HepG2 (cell line): ENCODE measurements around the gene OGFR. TPM values are rescaled to one million over a fixed set of nuclear protein-coding genes. Genes with fewer than 3 reads are reported as not detected.

Source experiments
- BRCA1 ChIP-seq: sonication (generic); formaldehyde crosslinking; IDR thresholded peaks from 2 replicates; pipeline ENCODE4 v1.4.0; 2020; ENCODE audit warnings: missing genetic modification reagents
- EHMT2 ChIP-seq: fragments of 200-600 bp; sonication (generic); IDR thresholded peaks from 2 replicates; pipeline ENCODE4 v1.7.0; 2017; ENCODE audit warnings: antibody characterized with exemption, low read depth, low read length, borderline replicate concordance
- FIP1L1 ChIP-seq: fragments of 200-400 bp; formaldehyde crosslinking; IDR thresholded peaks from 2 replicates; pipeline ENCODE4 v1.6.1; 2018; ENCODE audit warnings: low read depth, mild to moderate bottlenecking, low read length, moderate library complexity, borderline replicate concordance; ENCODE audit not compliant: insufficient read depth
- ISX ChIP-seq: sonication (generic); formaldehyde crosslinking; conservative IDR thresholded peaks from 2 replicates; pipeline ENCODE4 v1.5.0; 2020; ENCODE audit warnings: missing genetic modification reagents
- NFE2 ChIP-seq: sonication (generic); formaldehyde crosslinking; IDR thresholded peaks from 2 replicates; pipeline ENCODE4 v1.4.0; 2020; ENCODE audit warnings: missing genetic modification reagents
- PRDM10 ChIP-seq: sonication (generic); formaldehyde crosslinking; IDR thresholded peaks from 2 replicates; pipeline ENCODE4 v1.4.0; 2020; ENCODE audit warnings: low read depth, missing genetic modification reagents
- RARG ChIP-seq: sonication (generic); formaldehyde crosslinking; IDR thresholded peaks from 2 replicates; pipeline ENCODE4 v1.4.0; 2020; ENCODE audit warnings: low read depth, mild to moderate bottlenecking, missing genetic modification reagents
- REL ChIP-seq: sonication (generic); formaldehyde crosslinking; conservative IDR thresholded peaks from 2 replicates; pipeline ENCODE4 v1.8.0; 2022; ENCODE audit warnings: mild to moderate bottlenecking, missing genetic modification reagents, moderate library complexity
- RXRA ChIP-seq: sonication (generic); formaldehyde crosslinking; IDR thresholded peaks from 2 replicates; pipeline ENCODE4 v1.5.1; 2020; ENCODE audit warnings: missing genetic modification reagents
- SKIL ChIP-seq: sonication (generic); formaldehyde crosslinking; IDR thresholded peaks from 2 replicates; pipeline ENCODE4 v1.8.0; 2022; ENCODE audit warnings: missing genetic modification reagents, mild to moderate bottlenecking, moderate library complexity, borderline replicate concordance
- SOX6 ChIP-seq, 2 experiments: fragments of 450-650 bp in 1 of 2; sonication (generic) in 1 of 2; formaldehyde crosslinking in 1 of 2; IDR thresholded peaks; 2 replicates each; pipeline versions ENCODE4 v1.4.0 to v1.6.1; 2017 to 2020; ENCODE audit warnings: antibody characterized with exemption in 1 of 2, mild to moderate bottlenecking in 1 of 2, missing genetic modification reagents in 1 of 2
- ZNF598 ChIP-seq: sonication (generic); formaldehyde crosslinking; IDR thresholded peaks from 2 replicates; pipeline ENCODE4 v1.5.1; 2020; ENCODE audit warnings: mild to moderate bottlenecking, missing genetic modification reagents, borderline replicate concordance
- ZNF619 ChIP-seq: sonication (generic); formaldehyde crosslinking; IDR thresholded peaks from 2 replicates; pipeline ENCODE4 v1.4.0; 2020; ENCODE audit warnings: mild to moderate bottlenecking, missing genetic modification reagents
- ZNF782 ChIP-seq: sonication (generic); formaldehyde crosslinking; IDR thresholded peaks from 2 replicates; pipeline ENCODE4 v1.4.0; 2020; ENCODE audit warnings: missing genetic modification reagents, mild to moderate bottlenecking, borderline replicate concordance
- ZSCAN20 ChIP-seq: sonication (generic); formaldehyde crosslinking; IDR thresholded peaks from 2 replicates; pipeline ENCODE4 v1.4.0; 2020; ENCODE audit warnings: missing genetic modification reagents, mild to moderate bottlenecking, borderline replicate concordance
- polyA plus RNA-seq, 8 experiments: library from polyadenylated mRNA; depleted of rRNA in 3 of 8; stranded (reverse) in 7 of 8; unstranded in 1 of 8; fragments of >200 nt; fragmentation: Illumina TruSeq in 4 of 8; extraction: Trizol in 4 of 8; gene quantifications; 2 replicates each; pipeline versions ENCODE4 v1.2.1 to v1.2.3, GENCODE V29; 2011 to 2016; ENCODE audit warnings: low read depth in 4 of 8, missing spikeins in 1 of 8, mixed read lengths in 1 of 8; ENCODE audit not compliant: insufficient read depth in 1 of 8
- total RNA-seq, 5 experiments: library from RNA; depleted of rRNA; stranded (reverse); fragments of >200 nt; fragmentation: Illumina TruSeq; extraction: Trizol; gene quantifications; 2 replicates each; pipeline ENCODE4 v1.2.3, GENCODE V29; 2016; ENCODE audit warnings: low read depth in 1 of 5
- TF ChIP-seq, protein P1 (sequence below): IDR thresholded peaks from 2 replicates; pipeline ENCODE4 v1.6.1; 2018; ENCODE audit warnings: missing genetic modification reagents
- TF ChIP-seq, protein P2 (sequence below): sonication (generic); formaldehyde crosslinking; IDR thresholded peaks from 2 replicates; pipeline ENCODE4 v1.5.1; 2020; ENCODE audit warnings: missing genetic modification reagents, mild to moderate bottlenecking, borderline replicate concordance
- TF ChIP-seq, protein P3 (sequence below): sonication (generic); formaldehyde crosslinking; conservative IDR thresholded peaks from 2 replicates; pipeline ENCODE4 v1.8.0; 2022; ENCODE audit warnings: mild to moderate bottlenecking, moderate library complexity, missing genetic modification reagents

OGFR gene
- total and polyA plus RNA-seq, 2 of the 13 experiments (the other 11 are each of a cell fraction or from before 2014, with no cell fraction given): 47.7 to 81.8 TPM

DNA sequence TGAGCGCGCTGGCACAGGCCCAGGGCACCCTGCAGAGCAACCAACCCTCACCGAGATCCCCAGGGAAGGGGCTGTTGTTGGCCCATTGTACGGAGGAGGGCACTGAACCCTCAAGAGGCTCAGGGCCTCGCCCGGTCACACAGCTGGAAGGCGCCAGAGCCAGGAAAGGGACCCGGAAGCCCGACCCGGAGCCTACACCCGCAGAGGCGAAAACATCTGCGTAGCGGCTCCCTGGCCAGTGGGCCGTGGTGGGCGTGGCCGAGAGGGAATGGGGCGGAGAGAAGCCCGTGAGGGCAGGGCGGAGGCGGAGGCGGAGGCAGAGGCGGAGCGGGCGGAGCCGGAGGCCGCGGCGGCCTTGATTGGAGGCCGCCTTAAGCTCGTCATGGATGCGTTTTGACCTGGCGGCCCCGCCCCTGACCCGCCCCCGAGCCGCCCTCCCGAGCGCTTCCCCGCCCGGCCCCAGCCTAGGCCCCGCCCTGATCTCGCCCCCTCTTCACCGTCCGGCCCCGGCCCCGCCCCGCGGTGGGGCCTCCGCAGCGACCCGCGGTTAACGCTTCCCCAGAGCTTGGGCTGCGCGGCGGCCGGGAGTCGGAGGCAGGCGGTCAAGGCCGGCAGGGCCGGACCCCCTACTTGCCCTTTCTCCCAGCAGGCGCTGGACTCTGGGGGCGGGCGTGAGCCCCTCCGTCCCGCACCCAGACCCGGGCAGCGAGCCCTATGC, 10.5 kb upstream of the OGFR start (continued):
- TF ChIP-seq ZSCAN20 (CRISPR knock-in tag): peak; percentile 59
- TF ChIP-seq RXRA (CRISPR knock-in tag): peak; percentile 28
- no peak for TF ChIP-seq REL (CRISPR knock-in tag)
- TF ChIP-seq PRDM10 (CRISPR knock-in tag): no peak
- TF ChIP-seq RARG (CRISPR knock-in tag): 0 out of 2 replicates have a peak, but pooled peaks have one; percentile 36
- TF ChIP-seq ZNF598: no peak; the same call in 1 of the 2 replicates
- TF ChIP-seq EHMT2: no peak
- TF ChIP-seq, protein P1, sequence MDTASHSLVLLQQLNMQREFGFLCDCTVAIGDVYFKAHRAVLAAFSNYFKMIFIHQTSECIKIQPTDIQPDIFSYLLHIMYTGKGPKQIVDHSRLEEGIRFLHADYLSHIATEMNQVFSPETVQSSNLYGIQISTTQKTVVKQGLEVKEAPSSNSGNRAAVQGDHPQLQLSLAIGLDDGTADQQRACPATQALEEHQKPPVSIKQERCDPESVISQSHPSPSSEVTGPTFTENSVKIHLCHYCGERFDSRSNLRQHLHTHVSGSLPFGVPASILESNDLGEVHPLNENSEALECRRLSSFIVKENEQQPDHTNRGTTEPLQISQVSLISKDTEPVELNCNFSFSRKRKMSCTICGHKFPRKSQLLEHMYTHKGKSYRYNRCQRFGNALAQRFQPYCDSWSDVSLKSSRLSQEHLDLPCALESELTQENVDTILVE (CRISPR knock-in tag): no peak
- TF ChIP-seq ZNF619 (CRISPR knock-in tag): 0 out of 2 replicates have a peak, but pooled peaks have one; percentile 26
- peak; percentile 89 for TF ChIP-seq ZNF782 (CRISPR knock-in tag)
- TF ChIP-seq FIP1L1: no peak
- TF ChIP-seq BRCA1 (CRISPR knock-in tag): 0 out of 2 replicates have a peak, but pooled peaks have one; percentile 24
- no peak for TF ChIP-seq SOX6 (IDR thresholded peaks at IDR 0.05)
- peak; percentile 50 for TF ChIP-seq SOX6 (CRISPR knock-in tag; IDR thresholded peaks at IDR 0.05)
- TF ChIP-seq NFE2 (CRISPR knock-in tag): no peak
- TF ChIP-seq, protein P2, sequence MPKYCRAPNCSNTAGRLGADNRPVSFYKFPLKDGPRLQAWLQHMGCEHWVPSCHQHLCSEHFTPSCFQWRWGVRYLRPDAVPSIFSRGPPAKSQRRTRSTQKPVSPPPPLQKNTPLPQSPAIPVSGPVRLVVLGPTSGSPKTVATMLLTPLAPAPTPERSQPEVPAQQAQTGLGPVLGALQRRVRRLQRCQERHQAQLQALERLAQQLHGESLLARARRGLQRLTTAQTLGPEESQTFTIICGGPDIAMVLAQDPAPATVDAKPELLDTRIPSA: no peak
- TF ChIP-seq, protein P3, sequence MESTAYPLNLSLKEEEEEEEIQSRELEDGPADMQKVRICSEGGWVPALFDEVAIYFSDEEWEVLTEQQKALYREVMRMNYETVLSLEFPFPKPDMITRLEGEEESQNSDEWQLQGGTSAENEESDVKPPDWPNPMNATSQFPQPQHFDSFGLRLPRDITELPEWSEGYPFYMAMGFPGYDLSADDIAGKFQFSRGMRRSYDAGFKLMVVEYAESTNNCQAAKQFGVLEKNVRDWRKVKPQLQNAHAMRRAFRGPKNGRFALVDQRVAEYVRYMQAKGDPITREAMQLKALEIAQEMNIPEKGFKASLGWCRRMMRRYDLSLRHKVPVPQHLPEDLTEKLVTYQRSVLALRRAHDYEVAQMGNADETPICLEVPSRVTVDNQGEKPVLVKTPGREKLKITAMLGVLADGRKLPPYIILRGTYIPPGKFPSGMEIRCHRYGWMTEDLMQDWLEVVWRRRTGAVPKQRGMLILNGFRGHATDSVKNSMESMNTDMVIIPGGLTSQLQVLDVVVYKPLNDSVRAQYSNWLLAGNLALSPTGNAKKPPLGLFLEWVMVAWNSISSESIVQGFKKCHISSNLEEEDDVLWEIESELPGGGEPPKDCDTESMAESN (CRISPR knock-in tag): 0 out of 2 replicates have a peak, but pooled peaks have one; percentile 51
- TF ChIP-seq SKIL: 0 out of 2 replicates have a peak, but pooled peaks have one; percentile 16
- TF ChIP-seq ISX (CRISPR knock-in tag): no peak
